Activated CD4-positive, alpha-beta T cell treated with anti-CD3 and anti-CD28 coated beads, Interleukin-2, amount 50 U/mL, for 24 hours (primary cell): Measurements from ENCODE around the gene CACYBP.

Experiments used
- DNase-seq, 2 donors: peaks; one replicate each; pipeline ENCODE4 v3.0.0-alpha.2; 2020; ENCODE audit warnings: low read depth in 1 of 2, low spot score in 1 of 2

The CACYBP gene

GRCh38 chr1:174971902-174972301 is 27.8 kb upstream of the CACYBP start:
- no peak for DNase-seq

GRCh38 chr1:174974711-174975119 is 25.0 kb upstream of the CACYBP start:
- DNase-seq, result no peak

DNA sequence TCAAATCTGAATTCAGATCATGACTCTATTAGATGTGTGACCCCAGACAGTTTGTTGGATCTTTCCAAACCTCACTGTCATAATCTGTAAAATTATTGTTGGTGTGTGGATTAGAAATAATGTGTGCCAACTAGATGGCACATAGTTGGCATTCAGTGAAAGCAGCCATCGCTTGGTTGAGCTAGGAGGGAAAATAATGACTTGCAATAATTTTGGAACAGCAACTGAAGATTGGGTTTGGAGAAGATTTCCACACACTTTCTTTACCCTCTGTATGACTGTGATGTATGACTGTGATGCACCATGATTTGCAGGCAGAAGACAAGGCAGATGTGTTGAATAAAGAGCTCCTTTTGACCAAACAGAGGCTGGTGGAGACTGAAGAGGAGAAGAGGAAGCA is 24.0 kb upstream of the CACYBP start:
- DNase-seq, result no peak

DNA sequence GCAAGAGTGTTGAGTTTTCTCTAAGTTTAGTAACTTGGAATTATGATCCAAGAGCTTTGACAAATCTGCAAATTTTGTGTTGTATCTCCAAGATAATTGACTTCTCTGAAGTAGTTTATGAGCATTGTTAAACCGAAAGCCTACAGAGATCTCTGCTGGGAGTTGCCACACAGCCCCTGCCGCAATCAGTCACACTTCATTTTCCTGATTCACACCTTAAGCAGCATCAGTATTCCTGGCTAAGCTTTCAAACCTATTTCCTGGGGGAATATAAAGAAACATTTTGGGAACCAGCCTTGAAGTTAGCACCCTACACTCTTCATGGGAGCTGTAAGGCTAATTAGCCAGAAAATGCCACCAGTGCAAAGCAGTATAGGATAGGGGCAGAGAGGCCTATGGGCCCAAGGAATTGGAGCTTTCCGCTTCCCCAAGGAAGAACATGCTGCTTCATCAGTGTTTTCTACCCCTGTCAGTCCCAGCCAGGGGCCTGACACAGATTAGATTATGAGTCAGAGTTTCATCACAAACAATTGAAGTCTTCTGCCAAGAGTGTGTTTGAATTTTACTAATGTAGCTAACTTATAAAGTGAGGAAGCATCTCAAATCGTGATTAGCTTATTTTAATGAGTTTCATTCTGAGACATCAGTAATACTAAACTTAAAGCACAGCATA is 23.2 kb upstream of the CACYBP start:
- no peak for DNase-seq

GRCh38 chr1:174982971-174983689 is 16.6 kb upstream of the CACYBP start:
- DNase-seq, result peak in 1 of 2 donors; percentile 44

DNA sequence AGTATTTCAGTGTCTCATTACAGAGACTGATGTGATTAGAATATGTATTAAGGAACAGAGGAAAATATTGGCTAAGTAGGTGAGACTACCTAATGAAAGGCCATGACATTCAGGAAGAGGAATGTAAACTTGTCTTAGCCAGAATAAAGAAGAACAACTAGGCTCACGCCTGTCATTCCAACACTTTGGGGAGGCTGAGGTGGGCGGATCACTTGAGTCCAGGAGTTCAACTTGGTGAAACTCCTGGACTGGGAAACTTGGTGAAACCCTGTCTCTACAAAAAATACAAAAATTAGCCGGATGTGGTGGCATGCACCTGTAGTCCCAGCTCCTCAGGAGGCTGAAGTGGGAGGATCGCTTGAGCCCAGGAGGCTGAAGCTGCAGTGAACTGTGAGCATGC is 14.8 kb upstream of the CACYBP start:
- DNase-seq, result no peak

DNA sequence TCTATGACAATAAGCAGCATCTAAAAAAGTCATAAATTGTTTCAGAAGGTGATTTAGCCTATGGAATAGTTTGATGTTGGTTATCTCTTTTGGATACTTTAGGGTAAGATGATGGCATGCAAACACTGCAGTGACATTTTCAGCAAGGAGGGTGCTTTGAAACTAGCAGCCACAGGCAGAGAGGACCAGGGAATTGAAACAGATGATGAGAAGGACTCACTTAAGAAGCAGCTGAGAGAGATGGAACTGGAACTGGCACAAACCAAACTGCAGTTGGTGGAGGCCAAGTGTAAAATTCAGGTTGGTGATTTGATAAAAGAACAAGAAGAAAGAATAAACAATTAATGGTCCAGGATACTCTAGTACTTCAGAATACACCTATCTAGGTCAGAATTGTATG is 11.2 kb upstream of the CACYBP start:
- no peak for DNase-seq

GRCh38 chr1:174988986-174989385 is 10.8 kb upstream of the CACYBP start:
- no peak for DNase-seq

DNA sequence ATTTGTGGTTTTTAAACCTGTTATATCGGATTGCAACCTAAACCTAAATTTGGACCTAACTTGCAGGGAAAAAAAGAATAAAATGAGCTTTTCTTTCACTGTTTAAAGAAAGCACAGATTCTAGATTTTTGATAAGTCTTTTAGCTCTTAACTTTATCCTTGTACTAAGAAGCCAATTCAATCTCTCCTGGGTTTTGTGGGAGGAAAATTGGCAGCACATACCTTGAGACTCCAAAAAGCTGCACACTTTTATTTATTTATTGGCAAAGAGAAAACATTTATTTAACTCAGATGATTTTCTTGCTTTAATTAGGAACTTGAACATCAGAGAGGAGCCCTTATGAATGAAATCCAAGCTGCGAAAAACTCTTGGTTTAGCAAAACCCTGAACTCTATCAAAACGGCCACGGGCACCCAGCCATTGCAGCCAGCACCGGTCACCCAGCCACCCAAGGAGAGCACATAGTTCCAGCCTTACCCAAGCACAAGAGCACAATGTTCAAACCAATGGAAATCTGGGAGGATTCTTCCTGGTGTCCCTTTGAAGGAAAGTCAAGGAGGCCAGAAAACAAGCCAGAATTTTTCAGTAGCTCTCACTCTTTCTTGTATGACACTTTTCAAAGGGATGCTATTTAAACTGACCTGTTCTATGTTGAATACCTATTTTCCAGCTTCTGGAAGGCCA is 10.1 kb upstream of the CACYBP start:
- DNase-seq, result no peak

GRCh38 chr1:174990382-174990999 is 9.3 kb upstream of the CACYBP start:
- DNase-seq, result no peak

DNA sequence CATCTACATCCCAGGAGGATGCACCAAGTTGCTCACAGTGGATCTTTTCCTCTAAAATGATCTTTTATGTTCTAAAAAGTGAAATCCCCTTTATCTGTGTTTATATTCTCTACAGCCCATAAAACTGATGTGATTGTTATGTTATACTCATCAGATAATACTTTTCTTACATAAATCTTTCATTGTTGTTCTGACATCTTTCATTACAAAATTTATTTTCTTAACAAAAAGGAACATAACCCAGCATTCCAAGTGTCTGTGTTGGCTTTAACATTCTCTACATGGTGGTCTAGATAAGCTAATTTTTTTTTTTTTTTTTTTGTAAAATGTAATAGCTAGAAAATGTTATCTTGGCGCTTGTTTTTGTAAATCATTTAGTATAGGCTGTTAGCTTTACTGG is 8.3 kb upstream of the CACYBP start:
- DNase-seq, result no peak

- DNase-seq, result no peak
These were observed 4.6 kb upstream of the CACYBP start for GRCh38 chr1:174995121-174995520.

DNA sequence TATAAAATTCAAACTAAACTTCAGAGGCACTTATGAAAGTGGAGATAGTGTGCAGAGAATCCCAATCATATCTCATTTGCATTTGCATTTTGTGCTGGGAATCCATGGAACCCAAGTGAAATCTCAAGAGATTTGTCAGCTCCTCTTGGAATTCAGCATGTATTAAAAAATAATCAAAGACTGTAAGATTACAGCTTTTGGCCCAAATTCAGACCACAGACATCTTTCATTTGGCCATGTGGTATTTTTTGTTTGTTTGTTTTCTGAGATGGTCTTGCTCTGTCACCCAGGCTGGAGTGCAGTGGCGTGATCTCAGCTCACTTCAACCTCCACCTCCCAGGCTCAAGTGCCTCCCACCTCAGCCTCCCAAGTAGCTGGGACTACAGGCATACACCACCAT is 3.8 kb upstream of the CACYBP start:
- no peak for DNase-seq

GRCh38 chr1:174996476-174996875 is 3.3 kb upstream of the CACYBP start:
- no peak for DNase-seq

DNA sequence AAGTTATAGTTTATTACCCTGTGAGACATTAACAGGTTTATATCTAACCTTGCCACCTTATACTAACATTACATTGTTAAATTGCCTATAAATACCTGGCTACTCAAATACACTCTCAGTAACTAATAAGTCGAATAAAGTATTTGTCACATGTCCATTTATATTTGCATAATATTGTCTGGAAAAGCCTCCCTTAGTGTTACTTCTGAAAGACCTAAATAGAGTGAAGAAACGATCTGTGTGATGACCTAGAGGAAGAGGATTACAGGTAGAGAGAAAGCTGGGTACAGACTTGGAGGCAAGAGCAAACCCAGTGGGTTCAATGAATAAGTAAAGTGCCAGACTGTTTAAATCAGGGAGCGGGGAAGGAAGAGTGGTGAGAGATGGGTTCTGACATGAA is 2.7 kb upstream of the CACYBP start:
- DNase-seq, result no peak

GRCh38 chr1:174998569-174999215 is 1.1 kb upstream of the CACYBP start:
- DNase-seq, result peak in 1 of 2 donors; percentile 41

GRCh38 chr1:174999216-174999935 is 371 bp upstream of the CACYBP start:
- DNase-seq, result peak; percentile 94 to 97

DNA sequence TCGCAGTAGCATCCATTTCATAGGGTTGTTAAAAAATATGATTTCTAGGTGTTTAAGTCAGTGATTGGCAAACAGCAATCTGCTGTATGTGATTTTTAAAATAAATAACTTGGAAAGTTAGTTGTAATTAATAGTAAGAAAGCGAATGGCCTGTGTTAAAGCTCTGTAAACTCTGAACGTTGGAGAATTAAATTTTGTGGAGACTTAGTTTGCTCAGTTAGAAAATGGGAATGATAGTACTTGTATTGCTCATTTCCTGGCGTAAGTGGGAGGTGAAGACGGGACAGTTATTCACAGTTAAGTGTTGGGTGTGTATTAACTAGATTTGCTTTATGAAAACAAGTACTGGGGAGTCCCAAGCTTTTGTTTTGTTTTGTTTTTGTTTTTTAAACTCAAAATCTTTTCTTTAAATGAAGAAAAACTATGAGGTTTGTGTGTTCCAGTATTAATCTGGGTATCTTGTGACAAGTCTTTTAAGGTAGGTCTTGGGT is 995 bp downstream of the CACYBP start:
- DNase-seq, result peak in 1 of 2 donors; percentile 20

DNA sequence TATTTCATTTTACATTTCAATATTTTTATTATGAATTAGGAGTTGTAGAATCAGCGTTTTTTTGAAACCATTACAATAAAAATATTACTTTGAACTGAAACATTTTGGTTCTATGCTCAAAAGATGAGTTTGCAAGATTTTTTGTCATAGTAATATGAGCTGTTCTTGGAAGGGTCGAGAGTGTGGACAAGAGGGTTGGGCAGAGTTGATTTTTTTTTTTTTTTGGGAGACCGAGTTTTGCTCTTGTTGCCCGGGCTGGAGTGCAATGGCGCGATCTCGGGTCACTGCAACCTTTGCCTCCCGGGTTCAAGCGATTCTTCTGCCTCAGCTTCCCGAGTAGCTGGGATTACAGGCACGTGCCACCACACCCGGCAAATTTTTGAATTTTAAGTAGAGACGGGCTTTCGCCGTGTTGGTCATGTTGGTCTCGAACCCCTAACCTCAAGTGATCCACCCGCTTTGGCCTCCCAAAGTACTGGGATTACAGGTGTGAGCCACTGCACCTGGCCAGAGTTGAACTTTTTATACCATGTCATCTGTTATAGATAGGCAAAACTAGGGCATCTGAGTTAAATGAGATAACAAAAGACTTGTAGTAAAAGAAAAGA is 3.3 kb downstream of the CACYBP start:
- DNase-seq, result no peak

GRCh38 chr1:175003521-175003920 is 3.8 kb downstream of the CACYBP start:
- no peak for DNase-seq
